SH-SY5Y (cell line): ENCODE results near the gene HBA2.

ENCODE experiments used
- GATA2 ChIP-seq: IDR thresholded peaks from 2 replicates; pipeline ENCODE4 v1.6.1; 2011; ENCODE audit warnings: mild to moderate bottlenecking, low read depth, low read length
- GATA3 ChIP-seq: IDR thresholded peaks from 2 replicates; pipeline ENCODE4 v1.6.1; 2011; ENCODE audit warnings: low read depth, mild to moderate bottlenecking, low read length, moderate library complexity

- TF ChIP-seq GATA2 (no peak), GATA3 (no peak)
Observed at GRCh38 chr16:152141-153128, 20.2 kb upstream of the HBA2 start, which contains the start of gene HBZ.
